Measurements from ENCODE around the gene UFC1. TPM values are rescaled to one million over a fixed set of nuclear protein-coding genes. Genes with fewer than 3 reads are reported as not detected.
A peak's percentile ranks its signal among the peaks of the same experiment; 100 is the strongest.

The UFC1 gene
- 96.9 TPM for total RNA-seq
- polyA plus RNA-seq (ENCODE audit: insufficient read depth, low read depth, low replicate concordance), result 175 TPM
- long read RNA-seq, donor 1, transcript UFC1-201 (6 exons, 1,114 nt), result major isoform, 41 of 147 reads
- long read RNA-seq, donor 1, partial matches to known transcripts, result 99 of 147 reads
- long read RNA-seq, donor 1, other reads (novel, unspliced or antisense), result 0 of 147 reads
- long read RNA-seq, donor 2, transcript UFC1-201 (6 exons, 1,114 nt), result major isoform, 48 of 54 reads
- long read RNA-seq, donor 2, partial matches to known transcripts, result 0 of 54 reads
- long read RNA-seq, donor 2, other reads (novel, unspliced or antisense), result 0 of 54 reads
- long read RNA-seq, donor 3, transcript UFC1-201 (6 exons, 1,114 nt), result major isoform, 76 of 209 reads
- long read RNA-seq, donor 3, partial matches to known transcripts, result 130 of 209 reads
- long read RNA-seq, donor 3, other reads (novel, unspliced or antisense), result 0 of 209 reads
- long read RNA-seq, donor 4, transcript UFC1-201 (6 exons, 1,114 nt), result major isoform, 56 of 93 reads
- long read RNA-seq, donor 4, partial matches to known transcripts, result 35 of 93 reads
- long read RNA-seq, donor 4, other reads (novel, unspliced or antisense), result 0 of 93 reads
- long read RNA-seq, donor 5, transcript UFC1-201 (6 exons, 1,114 nt), result major isoform, 7 of 7 reads
- long read RNA-seq, donor 5, partial matches to known transcripts, result 0 of 7 reads
- long read RNA-seq, donor 5, other reads (novel, unspliced or antisense), result 0 of 7 reads
- long read RNA-seq, donor 6, transcript UFC1-201 (6 exons, 1,114 nt), result major isoform, 142 of 458 reads
- long read RNA-seq, donor 6, partial matches to known transcripts, result 314 of 458 reads
- long read RNA-seq, donor 6, other reads (novel, unspliced or antisense), result 0 of 458 reads
- long read RNA-seq, donor 7, transcript UFC1-201 (6 exons, 1,114 nt), result major isoform, 34 of 39 reads
- long read RNA-seq, donor 7, partial matches to known transcripts, result 4 of 39 reads
- long read RNA-seq, donor 7, other reads (novel, unspliced or antisense), result 1 of 39 reads
- long read RNA-seq, donor 8, transcript UFC1-201 (6 exons, 1,114 nt), result major isoform, 53 of 140 reads
- long read RNA-seq, donor 8, partial matches to known transcripts, result 86 of 140 reads
- long read RNA-seq, donor 8, other reads (novel, unspliced or antisense), result 0 of 140 reads
- long read RNA-seq, donor 9, transcript UFC1-201 (6 exons, 1,114 nt), result major isoform, 36 of 78 reads
- long read RNA-seq, donor 9, partial matches to known transcripts, result 37 of 78 reads
- long read RNA-seq, donor 9, other reads (novel, unspliced or antisense), result 0 of 78 reads
- long read RNA-seq, donor 10, transcript UFC1-201 (6 exons, 1,114 nt), result major isoform, 41 of 130 reads
- long read RNA-seq, donor 10, partial matches to known transcripts, result 88 of 130 reads
- long read RNA-seq, donor 10, other reads (novel, unspliced or antisense), result 0 of 130 reads

DNA sequence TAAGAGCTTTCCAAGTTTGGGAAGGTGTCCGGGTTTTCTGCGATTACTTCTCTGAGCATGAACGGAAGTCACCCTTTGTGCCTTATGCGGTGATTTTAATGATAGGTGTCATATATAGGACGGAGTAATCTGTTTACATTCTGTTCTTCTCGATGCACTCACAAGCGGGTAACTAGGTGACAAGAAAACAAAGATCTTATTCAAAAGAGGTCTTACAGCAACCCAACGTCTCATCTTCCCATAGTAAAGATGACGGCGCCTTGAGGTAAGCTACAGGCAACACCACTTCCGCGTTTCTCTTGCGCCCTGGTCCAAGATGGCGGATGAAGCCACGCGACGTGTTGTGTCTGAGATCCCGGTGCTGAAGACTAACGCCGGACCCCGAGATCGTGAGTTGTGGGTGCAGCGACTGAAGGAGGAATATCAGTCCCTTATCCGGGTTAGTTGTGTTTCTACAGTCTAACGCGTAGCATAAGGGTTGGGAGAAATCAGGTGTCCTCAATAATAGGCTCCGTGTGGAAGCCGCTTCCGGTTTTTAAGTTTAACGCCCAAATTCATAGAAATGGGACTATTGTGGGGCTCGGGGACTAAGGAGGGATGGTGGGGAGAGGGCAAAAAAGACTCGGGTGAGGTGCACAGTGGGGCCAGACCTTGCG, at the start of gene UFC1:
Gene UFC1 (plus strand): TSS at position 297 of the 656 bp plus-strand sequence. CDS start 20 bp downstream, at position 317.
- intact Hi-C loops (cut with DNase I), result no loop called here
- no peaks in the 10 kb centered on the region for H3K9me3 ChIP-seq (ENCODE audit: control insufficient read depth in 2 of 3, insufficient read depth in 1 of 3, low read length in 3 of 3)
- peak; percentile 84 to 96 (median 89) for DNase-seq
- no peak for FAIRE-seq
- TF ChIP-seq, protein P1, sequence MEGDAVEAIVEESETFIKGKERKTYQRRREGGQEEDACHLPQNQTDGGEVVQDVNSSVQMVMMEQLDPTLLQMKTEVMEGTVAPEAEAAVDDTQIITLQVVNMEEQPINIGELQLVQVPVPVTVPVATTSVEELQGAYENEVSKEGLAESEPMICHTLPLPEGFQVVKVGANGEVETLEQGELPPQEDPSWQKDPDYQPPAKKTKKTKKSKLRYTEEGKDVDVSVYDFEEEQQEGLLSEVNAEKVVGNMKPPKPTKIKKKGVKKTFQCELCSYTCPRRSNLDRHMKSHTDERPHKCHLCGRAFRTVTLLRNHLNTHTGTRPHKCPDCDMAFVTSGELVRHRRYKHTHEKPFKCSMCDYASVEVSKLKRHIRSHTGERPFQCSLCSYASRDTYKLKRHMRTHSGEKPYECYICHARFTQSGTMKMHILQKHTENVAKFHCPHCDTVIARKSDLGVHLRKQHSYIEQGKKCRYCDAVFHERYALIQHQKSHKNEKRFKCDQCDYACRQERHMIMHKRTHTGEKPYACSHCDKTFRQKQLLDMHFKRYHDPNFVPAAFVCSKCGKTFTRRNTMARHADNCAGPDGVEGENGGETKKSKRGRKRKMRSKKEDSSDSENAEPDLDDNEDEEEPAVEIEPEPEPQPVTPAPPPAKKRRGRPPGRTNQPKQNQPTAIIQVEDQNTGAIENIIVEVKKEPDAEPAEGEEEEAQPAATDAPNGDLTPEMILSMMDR (IDR thresholded peaks at IDR 0.05; ENCODE audit: borderline replicate concordance, extremely low read depth, insufficient read depth), result no peak
- peaks cover 0 to 3% (median 2%) of the 10 kb centered on the region in 3 donors for H3K4me1 ChIP-seq (ENCODE audit: control insufficient read depth in 2 of 3, insufficient read depth in 2 of 3, low read depth in 1 of 3, low read length in 3 of 3)
- H3K27me3 ChIP-seq (ENCODE audit: control insufficient read depth, insufficient read depth, low read length), result no peaks in the 10 kb centered on the region
- peak within 1 kb of the TSS; percentile 86 to 100 (median 95) for H3K4me3 ChIP-seq (ENCODE audit: low read length in 3 of 3)
- peak within 1 kb of the TSS; percentile 81 to 100 (median 81) for H3K9ac ChIP-seq (ENCODE audit: low read length in 3 of 3)
- peak within 1 kb of the TSS; percentile 96 for H3K27ac ChIP-seq (ENCODE audit: low read depth in 2 of 2, low read length in 2 of 2)
- H3K36me3 ChIP-seq (ENCODE audit: control insufficient read depth in 2 of 3, insufficient read depth in 3 of 3, low read length in 3 of 3), result peaks cover 0 to 4% (median 0%) of the 10 kb centered on the region in 3 donors

DNA sequence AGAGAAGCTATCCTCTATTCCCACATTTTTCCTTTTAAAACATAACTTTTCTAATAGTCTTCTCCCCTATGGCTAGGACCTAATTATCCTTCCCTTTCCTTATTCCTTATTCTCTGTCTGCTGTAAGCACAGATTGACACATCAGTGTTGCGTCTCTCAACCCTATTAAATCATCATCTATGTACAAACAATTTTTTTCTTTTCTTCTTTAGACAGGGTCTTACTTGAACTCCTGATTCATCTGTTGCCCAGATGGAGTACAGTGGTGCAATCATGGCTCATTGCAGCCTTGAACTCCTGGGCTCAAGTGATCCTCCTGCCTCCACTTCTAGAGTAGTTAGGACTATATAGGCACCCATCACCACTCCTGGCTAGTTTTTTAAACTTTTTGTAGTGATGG, 47.3 kb upstream of the UFC1 start:
- H3K9me3 ChIP-seq (ENCODE audit: control insufficient read depth in 2 of 3, insufficient read depth in 1 of 3, low read length in 3 of 3), result no peaks in the 10 kb centered on the region
- no peak for FAIRE-seq

More for the DNA sequence above, 47.3 kb upstream of the UFC1 start:
- Histone ChIP-seq H3K27me3 (ENCODE audit: control insufficient read depth, insufficient read depth, low read length) (no peaks in the 10 kb centered on the region), H3K4me3 (ENCODE audit: low read length in 3 of 3) (no peak overlapping the region), H3K4me1 (ENCODE audit: control insufficient read depth in 2 of 3, insufficient read depth in 2 of 3, low read depth in 1 of 3, low read length in 3 of 3) (no peaks in the 10 kb centered on the region), H3K9ac (ENCODE audit: low read length in 3 of 3) (no peak overlapping the region), H3K36me3 (ENCODE audit: control insufficient read depth in 2 of 3, insufficient read depth in 3 of 3, low read length in 3 of 3) (peaks cover 0 to 9% (median 5%) of the 10 kb centered on the region in 3 donors), H3K27ac (ENCODE audit: low read depth in 2 of 2, low read length in 2 of 2) (no peak overlapping the region)
- intact Hi-C loops (cut with DNase I), result no loop called here
- DNase-seq, result no peak
- TF ChIP-seq, protein P1 (IDR thresholded peaks at IDR 0.05; ENCODE audit: borderline replicate concordance, extremely low read depth, insufficient read depth), result no peak
